HG03135 (cell line): ENCODE measurements around the gene CARS2.
"Not testable (repeated sequence)": the region's sequence is repeated elsewhere in the genome, so short reads cannot be mapped to it uniquely, and the experiment has no call there.

ENCODE experiments used
- ATAC-seq: cut with Tn5 transposase; IDR thresholded peaks from one replicate; pipeline ENCODE4 v1.9.1; 2021; ENCODE audit warnings: mild to moderate bottlenecking, moderate library complexity; ENCODE audit not compliant: unreplicated experiment

The CARS2 gene

DNA sequence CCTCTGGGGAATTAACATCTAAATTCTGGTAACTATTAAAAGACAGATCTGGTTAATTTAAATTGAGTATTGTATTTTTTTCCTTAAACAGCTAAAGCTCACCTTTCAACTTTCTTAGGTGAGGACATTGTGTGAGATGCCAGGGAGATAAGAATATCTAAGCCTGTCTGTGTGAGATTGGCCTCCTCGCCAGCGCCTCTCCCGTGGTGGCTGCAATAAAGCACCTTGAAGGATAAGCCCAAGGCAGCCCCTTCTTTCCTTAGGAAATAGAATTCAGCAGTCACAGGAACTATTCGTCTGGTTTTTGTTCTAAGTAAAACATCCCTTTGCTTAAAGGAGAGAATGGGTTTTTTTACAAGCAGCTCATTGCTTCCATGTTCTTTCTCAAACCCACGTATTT is 66.0 kb downstream of the CARS2 start:
- no peak for ATAC-seq

GRCh38 chr13:110638814-110639806 is 66.8 kb downstream of the CARS2 start:
- no peak for ATAC-seq

DNA sequence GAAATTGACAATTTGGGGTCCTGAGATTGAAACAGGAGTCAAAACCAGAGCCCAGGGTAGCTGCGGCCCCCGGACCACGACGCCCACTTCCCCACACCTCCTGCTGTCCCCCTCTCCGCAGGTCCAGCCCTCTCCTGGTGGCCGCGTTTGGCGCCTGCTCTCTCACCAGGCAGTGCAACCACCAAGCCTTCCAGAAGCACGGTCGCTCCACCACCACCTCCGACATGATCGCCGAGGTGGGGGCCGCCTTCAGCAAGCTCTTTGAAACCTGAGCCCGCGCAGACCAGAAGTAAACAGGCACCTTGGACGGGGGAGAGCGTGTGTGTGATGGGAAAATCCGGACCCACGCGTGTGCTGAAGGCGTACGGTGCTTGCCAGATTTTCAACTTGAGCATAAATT is 67.7 kb downstream of the CARS2 start:
- ATAC-seq = no peak

DNA sequence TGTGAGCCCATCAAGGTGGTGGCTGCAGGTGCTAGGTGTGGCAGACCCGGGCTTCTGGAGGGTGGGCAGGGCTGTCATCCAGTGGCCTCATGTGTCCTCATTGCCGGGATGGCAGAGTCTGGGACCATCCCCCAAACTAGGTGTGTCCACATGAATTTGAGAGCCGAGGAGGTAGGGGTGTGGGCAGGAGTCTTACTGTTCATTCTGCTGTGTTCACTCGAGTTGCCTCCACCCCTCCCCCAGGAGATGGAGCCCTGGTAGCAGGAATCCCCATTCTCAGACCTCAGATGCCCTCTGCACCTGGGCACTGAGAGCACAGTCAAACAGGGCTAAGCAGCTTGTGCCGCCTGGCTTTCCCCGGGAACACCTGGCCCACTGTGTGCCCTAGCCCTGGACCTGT is 68.2 kb downstream of the CARS2 start:
- ATAC-seq = no peak

DNA sequence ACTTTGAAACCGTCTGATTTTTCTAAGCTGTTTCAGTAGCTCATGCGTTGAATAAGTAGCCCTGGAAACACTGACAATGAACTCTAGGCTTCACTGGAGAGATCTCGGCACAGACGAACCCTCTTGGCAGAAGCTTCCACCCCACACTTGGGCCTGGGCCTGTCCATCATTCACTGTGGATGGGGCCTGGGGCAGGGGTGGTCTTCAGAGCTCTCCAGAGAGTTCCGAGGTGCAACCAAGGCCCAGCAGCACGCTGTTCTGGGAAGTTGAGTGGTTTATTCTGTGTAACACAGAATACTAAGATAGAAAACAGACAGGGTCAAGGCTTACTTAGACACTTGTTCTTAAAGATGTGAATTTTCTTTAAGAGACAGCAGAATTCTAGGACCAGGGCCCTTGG is 68.6 kb downstream of the CARS2 start:
- ATAC-seq = no peak

- no peak for ATAC-seq
Measured at GRCh38 chr13:110636701-110637201, 69.2 kb downstream of the CARS2 start.

GRCh38 chr13:110636053-110636475 is 69.9 kb downstream of the CARS2 start:
- no peak for ATAC-seq

DNA sequence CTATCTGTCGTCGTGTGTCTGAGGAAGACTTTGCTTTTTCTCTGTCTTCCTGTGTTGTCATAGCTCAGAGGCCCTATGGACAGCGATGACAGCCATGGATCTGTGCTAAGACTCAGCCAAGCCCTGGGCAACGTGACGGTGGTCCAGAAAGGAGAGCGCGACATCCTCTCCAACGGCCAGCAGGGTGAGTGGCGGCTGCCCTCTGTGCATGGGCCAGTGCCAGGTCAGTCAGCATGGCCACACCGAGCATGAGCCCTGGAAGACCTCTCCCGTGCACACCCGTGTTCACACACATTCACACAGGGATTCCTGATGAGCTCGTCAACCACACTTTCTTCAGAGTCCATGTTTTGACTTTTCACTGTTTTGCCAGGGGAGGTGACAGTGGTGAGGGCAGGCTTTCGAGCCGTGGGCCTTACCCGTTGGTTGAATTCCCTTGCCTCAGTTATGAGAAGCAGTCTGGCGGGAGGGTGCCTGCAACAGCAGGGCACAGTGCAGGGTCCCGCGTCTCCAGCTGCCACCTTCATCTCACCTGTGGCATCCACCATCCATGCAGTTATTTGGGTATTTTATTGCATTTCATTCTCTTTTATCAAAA is 70.4 kb downstream of the CARS2 start:
- ATAC-seq = no peak

GRCh38 chr13:110634558-110634957 is 71.4 kb downstream of the CARS2 start:
- no peak for ATAC-seq

- no peak for ATAC-seq
Measured at GRCh38 chr13:110633776-110634175, 72.1 kb downstream of the CARS2 start.

- ATAC-seq = not testable (repeated sequence)
Measured at GRCh38 chr13:110632255-110632654, 73.7 kb downstream of the CARS2 start.

GRCh38 chr13:110630566-110631119 is 75.3 kb downstream of the CARS2 start:
- no peak for ATAC-seq

DNA sequence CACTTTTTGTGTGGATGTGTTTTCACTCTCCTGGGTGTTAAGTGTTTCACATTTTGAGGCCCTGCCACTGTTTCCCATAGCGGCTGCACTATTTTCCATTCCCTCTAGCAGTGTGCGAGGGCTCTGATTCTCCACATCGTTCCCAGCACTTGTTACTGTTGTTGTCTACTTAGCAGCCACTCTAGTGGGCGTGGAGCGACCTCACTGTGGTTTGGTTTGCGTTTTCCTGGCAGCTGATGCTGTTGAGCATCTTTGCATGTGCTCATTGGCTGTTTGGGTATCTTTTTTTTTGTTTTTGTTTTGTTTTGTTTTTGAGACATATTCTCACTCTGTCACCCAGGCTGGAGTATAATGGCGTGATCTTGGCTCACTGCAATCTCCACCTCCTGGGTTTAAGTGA is 76.2 kb downstream of the CARS2 start:
- no peak for ATAC-seq

GRCh38 chr13:110628952-110629701 is 76.8 kb downstream of the CARS2 start:
- no peak for ATAC-seq

GRCh38 chr13:110628477-110628793 is 77.5 kb downstream of the CARS2 start:
- no peak for ATAC-seq

DNA sequence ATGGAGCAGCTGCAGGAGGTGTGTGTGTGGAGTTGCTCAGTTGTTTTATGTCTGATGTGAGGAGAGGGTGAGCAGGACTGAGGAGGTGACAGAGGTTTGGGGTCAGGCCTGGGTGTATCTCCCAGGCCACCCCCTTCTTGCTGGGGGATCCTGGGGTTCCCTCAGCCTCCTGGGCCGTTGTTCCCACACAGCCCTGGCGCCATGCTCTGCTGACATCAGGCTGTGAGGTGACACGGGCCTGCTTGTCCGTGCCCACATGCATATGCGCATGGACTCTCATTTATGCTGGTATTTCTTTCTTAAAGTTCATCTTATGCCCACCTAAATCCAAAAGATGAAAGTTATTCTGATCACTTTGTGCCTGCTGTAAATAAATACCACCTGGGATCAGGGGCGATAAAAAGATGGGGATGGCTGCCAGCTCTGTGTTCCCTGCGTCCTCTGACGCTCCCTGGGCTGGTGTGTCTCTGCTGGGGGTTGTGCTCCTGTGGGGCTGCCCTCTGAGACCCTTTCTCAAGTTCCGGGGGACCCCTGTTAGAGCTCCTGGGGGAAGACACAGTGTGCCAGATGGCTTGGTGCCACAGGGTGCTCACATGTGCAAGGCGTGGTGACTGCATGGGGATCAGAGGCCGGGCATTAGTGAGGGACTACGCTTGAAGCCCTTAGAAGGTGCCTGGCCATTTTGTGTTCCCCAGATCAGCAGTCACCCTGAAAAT is 78.0 kb downstream of the CARS2 start:
- ATAC-seq = no peak

GRCh38 chr13:110627351-110627750 is 78.6 kb downstream of the CARS2 start:
- ATAC-seq = no peak

- ATAC-seq = no peak
Measured at GRCh38 chr13:110626521-110626920, 79.4 kb downstream of the CARS2 start.

DNA sequence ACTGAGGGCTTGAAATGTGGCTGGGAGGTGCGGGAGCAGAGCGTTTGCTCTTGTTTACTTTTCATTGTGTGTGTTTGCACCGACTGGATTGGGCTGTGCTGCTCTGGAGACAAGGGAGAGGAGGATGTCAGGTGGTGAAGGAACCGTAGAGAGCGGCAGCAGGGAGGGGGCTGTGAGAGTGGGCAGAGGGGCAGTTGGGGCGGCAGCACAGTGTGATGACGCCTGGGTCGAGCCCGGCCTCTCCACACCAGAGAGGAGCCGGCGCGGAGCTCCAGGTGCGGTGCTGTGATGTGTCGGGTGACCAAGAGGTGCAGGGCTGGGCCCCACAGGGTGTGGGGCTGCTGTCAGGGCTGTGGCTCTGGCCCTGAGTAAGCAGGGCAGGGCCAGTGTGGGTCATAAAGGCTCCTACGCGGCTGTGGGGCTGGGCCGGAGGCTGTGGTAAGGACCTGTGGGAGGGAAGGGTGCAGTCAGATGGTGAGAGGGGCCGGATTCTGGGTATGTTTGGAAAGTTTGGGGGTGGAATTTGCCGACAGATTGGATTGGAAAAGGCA is 80.1 kb downstream of the CARS2 start:
- ATAC-seq = no peak
